Keratinocyte (primary cell): ENCODE data around the gene USP54. TPM values are rescaled to one million over a fixed set of nuclear protein-coding genes. Genes with fewer than 3 reads are reported as not detected.

Experiments used
- DNase-seq: peaks from one replicate; pipeline ENCODE4 v3.0.0-alpha.2; 2011; ENCODE audit warnings: low read depth, missing footprints, low spot score
- FAIRE-seq: peaks from 2 replicates; lab custom pipeline; 2011; peaks lifted over from hg19 to GRCh38; lab: Jason Lieb, UNC
- H2AFZ ChIP-seq: 2 replicates; pipeline ENCODE4 v1.6.0; 2012; ENCODE audit warnings: low read length, control low read depth, inconsistent platforms; ENCODE audit not compliant: control insufficient read depth
- H3K27ac ChIP-seq: 2 replicates; pipeline ENCODE4 v1.5.1; 2011; ENCODE audit warnings: low read length; ENCODE audit not compliant: control insufficient read depth, insufficient read depth
- H3K27me3 ChIP-seq: 3 replicates; pipeline ENCODE4 v1.6.0; 2011; ENCODE audit warnings: low read length; ENCODE audit not compliant: control insufficient read depth, insufficient read depth; ENCODE audit errors: extremely low read depth
- H3K36me3 ChIP-seq, 2 experiments: 2 replicates in 1 of 2; 3 replicates in 1 of 2; pipeline ENCODE4 v1.5.1; 2011; ENCODE audit warnings: low read length in 2 of 2, mild to moderate bottlenecking in 1 of 2; ENCODE audit not compliant: control insufficient read depth in 2 of 2, insufficient read depth in 2 of 2; ENCODE audit errors: extremely low read depth in 1 of 2
- H3K4me1 ChIP-seq: 3 replicates; pipeline ENCODE4 v1.5.1; 2011; ENCODE audit warnings: low read length; ENCODE audit not compliant: control insufficient read depth, insufficient read depth; ENCODE audit errors: extremely low read depth
- H3K4me2 ChIP-seq: 3 replicates; pipeline ENCODE4 v1.6.0; 2011; ENCODE audit warnings: low read depth, low read length; ENCODE audit not compliant: control insufficient read depth, insufficient read depth; ENCODE audit errors: extremely low read depth
- H3K4me3 ChIP-seq, 3 experiments: fragments of 200-600 bp in 1 of 3; sonication (generic) in 1 of 3; 2 replicates in 2 of 3; 3 replicates in 1 of 3; pipeline ENCODE4 v1.5.1; 2011 to 2016; ENCODE audit warnings: low read length in 3 of 3, mild to moderate bottlenecking in 3 of 3, control low read depth in 2 of 3, inconsistent platforms in 1 of 3, low read depth in 1 of 3, mixed read lengths in 1 of 3, mixed run types in 1 of 3, moderate library complexity in 1 of 3; ENCODE audit not compliant: control insufficient read depth in 2 of 3, insufficient read depth in 2 of 3; ENCODE audit errors: extremely low read depth in 1 of 3
- H3K79me2 ChIP-seq: 2 replicates; pipeline ENCODE4 v1.6.0; 2012; ENCODE audit warnings: low read length; ENCODE audit not compliant: control insufficient read depth, insufficient read depth
- H3K9ac ChIP-seq: 3 replicates; pipeline ENCODE4 v1.6.0; 2011; ENCODE audit warnings: low read length; ENCODE audit not compliant: control insufficient read depth, insufficient read depth; ENCODE audit errors: extremely low read depth
- H3K9me1 ChIP-seq: 3 replicates; pipeline ENCODE4 v1.6.0; 2011; ENCODE audit warnings: low read length; ENCODE audit not compliant: control insufficient read depth, insufficient read depth; ENCODE audit errors: extremely low read depth
- H3K9me3 ChIP-seq: 2 replicates; pipeline ENCODE4 v1.5.1; 2012; ENCODE audit warnings: low read depth, low read length; ENCODE audit not compliant: control insufficient read depth
- H4K20me1 ChIP-seq: 3 replicates; pipeline ENCODE4 v1.6.0; 2011; ENCODE audit warnings: low read length; ENCODE audit not compliant: control insufficient read depth, insufficient read depth; ENCODE audit errors: extremely low read depth
- CTCF ChIP-seq, 3 experiments: IDR thresholded peaks in 1 of 3; conservative IDR thresholded peaks in 1 of 3; optimal IDR thresholded peaks in 1 of 3; 2 replicates in 2 of 3; 3 replicates in 1 of 3; pipeline versions ENCODE3 to v1.5.1; 2011; ENCODE audit warnings: low read length in 3 of 3, mild to moderate bottlenecking in 3 of 3, moderate library complexity in 2 of 3, control low read depth in 1 of 3, inconsistent platforms in 1 of 3; ENCODE audit not compliant: insufficient read depth in 2 of 3; ENCODE audit errors: extremely low read depth in 1 of 3
- EZH2 ChIP-seq: IDR thresholded peaks from one replicate; pipeline ENCODE4 v1.6.1; 2012; ENCODE audit warnings: inconsistent platforms, mild to moderate bottlenecking, low read length, moderate library complexity
- dilution Hi-C: fragments of 300-500 bp; cut with MboI; formaldehyde crosslinking; loops from one replicate; pipeline ENCODE4 v1.7.0; 2020; ENCODE audit warnings: low sequenced_read_pairs; ENCODE audit not compliant: extremely low pct_ligation_motif_present
- polyA plus RNA-seq, 5 experiments: library from polyadenylated mRNA; depleted of rRNA in 3 of 5; stranded (reverse) in 3 of 5; stranded (forward) in 1 of 5; unstranded in 1 of 5; fragments of >200 nt; gene quantifications; 1 replicate in 1 of 5; 2 replicates in 3 of 5; 3 replicates in 1 of 5; pipeline versions ENCODE4 v1.2.1 to v1.2.3, GENCODE V29; 2011 to 2012; ENCODE audit warnings: missing spikeins in 2 of 5, low read depth in 1 of 5, low replicate concordance in 1 of 5

USP54 gene
- polyA plus RNA-seq, 1 donor (not counting 4 experiments of a cell fraction or from before 2014, with no cell fraction given): 7.6 TPM

- DNase-seq (no peak), FAIRE-seq (no peak)
- H3K4me1 ChIP-seq: peaks cover 20% of the 10 kb centered on the region
- no peaks in the 10 kb centered on the region for H3K27me3 ChIP-seq
- H4K20me1 ChIP-seq: no peaks in the 10 kb centered on the region
- H3K4me3 ChIP-seq: peak overlapping the region; percentile 11 to 89 (median 85)
- H3K9ac ChIP-seq: peak overlapping the region; percentile 5
- no peaks in the 10 kb centered on the region for H3K9me3 ChIP-seq
- peaks cover 0 to 2% of the 10 kb centered on the region in 2 experiments for H3K36me3 ChIP-seq
- peak overlapping the region; percentile 85 for H3K4me2 ChIP-seq
- H3K9me1 ChIP-seq: no peaks in the 10 kb centered on the region
- peaks cover 49% of the 10 kb centered on the region for H3K79me2 ChIP-seq
- H2AFZ ChIP-seq: no peak overlapping the region
- no peak for TF ChIP-seq CTCF (optimal IDR thresholded peaks at IDR 0.05 in 1 of 3, IDR thresholded peaks at IDR 0.05 in 1 of 3, conservative IDR thresholded peaks at IDR 0.05 in 1 of 3; ENCODE audit: extremely low read depth in 1 of 3, insufficient read depth in 2 of 3, low read length in 3 of 3)
- no peak for TF ChIP-seq EZH2
- H3K27ac ChIP-seq: peak overlapping the region; percentile 33
- dilution Hi-C loops: loop anchor here (5.0 kb wide), 1 partner anchor 47 kb away; no protein-coding TSS in a partner anchor
Measured at GRCh38 chr10:73494213-73494612, 96.9 kb downstream of the USP54 start.

- no peak for TF ChIP-seq EZH2
- no peaks in the 10 kb centered on the region for H3K9me3 ChIP-seq
- H4K20me1 ChIP-seq: no peaks in the 10 kb centered on the region
- no peaks in the 10 kb centered on the region for H3K27me3 ChIP-seq
- no peak overlapping the region for H2AFZ ChIP-seq
- dilution Hi-C loops: loop anchor here (5.0 kb wide), 1 partner anchor 46 kb away; no protein-coding TSS in a partner anchor
- H3K4me3 ChIP-seq: peak overlapping the region; percentile 11 to 89 (median 85)
- H3K9ac ChIP-seq: peak overlapping the region; percentile 5
- DNase-seq: no peak
- H3K4me1 ChIP-seq: peaks cover 20% of the 10 kb centered on the region
- H3K4me2 ChIP-seq: peak overlapping the region; percentile 85
- peak; percentile 5 for FAIRE-seq
- no peaks in the 10 kb centered on the region for H3K9me1 ChIP-seq
- peaks cover 0 to 2% of the 10 kb centered on the region in 2 experiments for H3K36me3 ChIP-seq
- H3K27ac ChIP-seq: peak overlapping the region; percentile 33
- peaks cover 51% of the 10 kb centered on the region for H3K79me2 ChIP-seq
Measured at GRCh38 chr10:73493781-73494180, 97.4 kb downstream of the USP54 start.

GRCh38 chr10:73486601-73487000 lies 104.5 kb downstream of the USP54 start:
- H3K27ac ChIP-seq: no peak overlapping the region
- H3K4me2 ChIP-seq: no peak overlapping the region
- no peaks in the 10 kb centered on the region for H3K4me1 ChIP-seq
- H3K36me3 ChIP-seq: peaks cover 1 to 3% of the 10 kb centered on the region in 2 experiments
- DNase-seq (no peak), FAIRE-seq (no peak)
- no peak overlapping the region for H2AFZ ChIP-seq
- H4K20me1 ChIP-seq: no peaks in the 10 kb centered on the region
- H3K9me3 ChIP-seq: no peaks in the 10 kb centered on the region
- no peaks in the 10 kb centered on the region for H3K9me1 ChIP-seq
- no peak overlapping the region for H3K4me3 ChIP-seq
- peaks cover 29% of the 10 kb centered on the region for H3K79me2 ChIP-seq
- H3K9ac ChIP-seq: no peak overlapping the region
- H3K27me3 ChIP-seq: no peaks in the 10 kb centered on the region
- dilution Hi-C loops: no loop called here
- no peak for TF ChIP-seq EZH2
- TF ChIP-seq CTCF (optimal IDR thresholded peaks at IDR 0.05 in 1 of 3, IDR thresholded peaks at IDR 0.05 in 1 of 3, conservative IDR thresholded peaks at IDR 0.05 in 1 of 3; ENCODE audit: extremely low read depth in 1 of 3, insufficient read depth in 2 of 3, low read length in 3 of 3): no peak
